Panc1 (cell line): ENCODE measurements around the gene PTP4A2. TPM values are rescaled to one million over a fixed set of nuclear protein-coding genes. Genes with fewer than 3 reads are reported as not detected.

Experiments
- ATAC-seq: fragments of 200-7000 bp; cut with Tn5 transposase; 2 replicates; pipeline ENCODE4 v1.9.1; 2020; ENCODE audit warnings: mild to moderate bottlenecking, moderate library complexity
- BruUV-seq: library from RNA; stranded (reverse); fragments of 400-500 nt; replicated peaks from 2 replicates; lab custom pipeline; 2021; lab: Mats Ljungman, UMichigan
- CTCF ChIA-PET: fragments of 300-600 bp; sonication (Branson Sonifier 250); formaldehyde crosslinking; loops from one replicate; lab custom pipeline; 2022; ENCODE audit warnings: antibody characterized with exemption; lab: Charles Lee
- POLR2A ChIA-PET: fragments of 300-600 bp; sonication (Branson Sonifier 250); formaldehyde crosslinking; loops from one replicate; lab custom pipeline; 2022; ENCODE audit warnings: antibody characterized with exemption; lab: Charles Lee
- DNase-seq: peaks from one replicate; pipeline ENCODE4 v3.0.0-alpha.2; 2010; ENCODE audit warnings: low read depth, low spot score
- H3K27ac ChIP-seq: 2 replicates; pipeline ENCODE4 v1.5.1; 2011; ENCODE audit warnings: mild to moderate bottlenecking, low read length, inconsistent platforms
- H3K27me3 ChIP-seq: fragments of 200-500 bp; sonication (Bioruptor generic); 2 replicates; pipeline ENCODE4 v1.6.0; 2014; ENCODE audit warnings: low read length, inconsistent platforms; ENCODE audit not compliant: control insufficient read depth, insufficient read depth
- H3K36me3 ChIP-seq: fragments of 200-500 bp; sonication (Bioruptor generic); 2 replicates; pipeline ENCODE4 v1.5.1; 2014; ENCODE audit warnings: inconsistent platforms, mild to moderate bottlenecking, low read length, moderate library complexity; ENCODE audit not compliant: control insufficient read depth, insufficient read depth
- H3K4me1 ChIP-seq: 2 replicates; pipeline ENCODE4 v1.5.1; 2011; ENCODE audit warnings: inconsistent platforms, mild to moderate bottlenecking, low read length, moderate library complexity; ENCODE audit not compliant: control insufficient read depth, insufficient read depth
- H3K4me3 ChIP-seq, 2 experiments: 2 replicates each; pipeline ENCODE4 v1.5.1; 2011 to 2012; ENCODE audit warnings: low read depth in 2 of 2, low read length in 2 of 2, mild to moderate bottlenecking in 2 of 2, inconsistent platforms in 1 of 2, moderate library complexity in 1 of 2
- H3K9me3 ChIP-seq: fragments of 200-500 bp; sonication (Bioruptor generic); 2 replicates; pipeline ENCODE4 v1.5.1; 2014; ENCODE audit warnings: low read depth, mild to moderate bottlenecking, inconsistent platforms, low read length, moderate library complexity; ENCODE audit not compliant: control insufficient read depth, insufficient read depth
- CTCF ChIP-seq: fragments of 450-650 bp; IDR thresholded peaks from 2 replicates; pipeline ENCODE4 v1.5.1; 2017; ENCODE audit warnings: mild to moderate bottlenecking
- POLR2AphosphoS5 ChIP-seq: IDR thresholded peaks from 2 replicates; pipeline ENCODE4 v1.6.1; 2012; ENCODE audit warnings: mild to moderate bottlenecking, low read depth, low read length, moderate library complexity
- REST ChIP-seq, 2 experiments: IDR thresholded peaks; 2 replicates each; pipeline ENCODE4 v1.6.1; 2011 to 2012; ENCODE audit warnings: low read depth in 2 of 2, control low read depth in 1 of 2, low read length in 1 of 2, mild to moderate bottlenecking in 1 of 2, moderate library complexity in 1 of 2; ENCODE audit not compliant: insufficient read depth in 1 of 2
- SIN3A ChIP-seq: IDR thresholded peaks from 2 replicates; pipeline ENCODE4 v1.6.1; 2012; ENCODE audit warnings: low read depth, mild to moderate bottlenecking, low read length, moderate library complexity, borderline replicate concordance; ENCODE audit not compliant: insufficient read depth
- TCF7L2 ChIP-seq: IDR thresholded peaks from 2 replicates; pipeline ENCODE4 v1.6.1; 2011; ENCODE audit warnings: mild to moderate bottlenecking, low read depth, low read length, inconsistent platforms
- in situ Hi-C: cut with HindIII; loops from 2 replicates; pipeline ENCODE4 v1.10.0; 2016; ENCODE audit warnings: low sequenced_read_pairs, low pct_unique_long_range_greater_than_20kb
- intact Hi-C: fragments of 100-400 bp; cut with micrococcal nuclease; formaldehyde crosslinking; loops from one replicate; pipeline ENCODE4 v1.10.0; 2022; ENCODE audit not compliant: unreplicated experiment
- total RNA-seq: library from RNA; stranded (reverse); gene quantifications from one replicate; pipeline ENCODE4 v1.2.1, GENCODE V29; 2021; ENCODE audit not compliant: unreplicated experiment

PTP4A2 gene
- total RNA-seq, 1 experiment from 2014 or later: 559 TPM

GRCh38 chr1:31870086-31870736 is 68.0 kb downstream of the PTP4A2 start:
- intact Hi-C loops: no loop called here
- H3K36me3 ChIP-seq: no peaks in the 10 kb centered on the region
- H3K4me3 ChIP-seq: no peak overlapping the region
- ChIA-PET CTCF (no interaction called here), POLR2A (no interaction called here)
- H3K27me3 ChIP-seq: no peaks in the 10 kb centered on the region
- no peak overlapping the region for H3K27ac ChIP-seq
- in situ Hi-C loops: no loop called here
- no peak for TF ChIP-seq TCF7L2
- no peak for TF ChIP-seq SIN3A
- no peak for TF ChIP-seq CTCF
- TF ChIP-seq POLR2AphosphoS5: no peak
- no peak for TF ChIP-seq REST (IDR thresholded peaks at IDR 0.05; ENCODE audit: insufficient read depth in 1 of 2, low read depth in 2 of 2, low read length in 1 of 2)
- no peaks in the 10 kb centered on the region for H3K4me1 ChIP-seq
- DNase-seq (no peak), ATAC-seq (no peak)
- no TSS peak for BruUV-seq
- no peaks in the 10 kb centered on the region for H3K9me3 ChIP-seq

GRCh38 chr1:31869449-31869848 is 68.7 kb downstream of the PTP4A2 start:
- no TSS peak for BruUV-seq
- intact Hi-C loops (no loop called here), in situ Hi-C loops (no loop called here)
- H3K27me3 ChIP-seq: no peaks in the 10 kb centered on the region
- no peaks in the 10 kb centered on the region for H3K9me3 ChIP-seq
- H3K36me3 ChIP-seq: no peaks in the 10 kb centered on the region
- H3K27ac ChIP-seq: no peak overlapping the region
- DNase-seq (no peak), ATAC-seq (no peak)
- POLR2A ChIA-PET: interaction anchor here (0.6 kb wide), 1 partner anchor 52 kb away, joined by 17 read pairs; no protein-coding TSS in a partner anchor
- no peaks in the 10 kb centered on the region for H3K4me1 ChIP-seq
- no peak overlapping the region for H3K4me3 ChIP-seq
- CTCF ChIA-PET: no interaction called here
- TF ChIP-seq REST (IDR thresholded peaks at IDR 0.05; ENCODE audit: insufficient read depth in 1 of 2, low read depth in 2 of 2, low read length in 1 of 2): no peak
- no peak for TF ChIP-seq TCF7L2
- TF ChIP-seq SIN3A: no peak
- TF ChIP-seq CTCF: no peak
- no peak for TF ChIP-seq POLR2AphosphoS5
